Breast epithelium (tissue), 4 donors: ENCODE results near the gene DHH. TPM values are rescaled to one million over a fixed set of nuclear protein-coding genes. Genes with fewer than 3 reads are reported as not detected.
A peak's percentile ranks its signal among the peaks of the same experiment; 100 is the strongest.
"Not testable (repeated sequence)": the region's sequence is repeated elsewhere in the genome, so short reads cannot be mapped to it uniquely, and the experiment has no call there.

Experiments
- DNase-seq, 2 donors: peaks; one replicate each; pipeline ENCODE4 v3.0.0-alpha.2; 2019; ENCODE audit warnings: low spot score in 2 of 2
- H3K27ac ChIP-seq, 2 donors: fragments of 200-600 bp; sonication (generic) in 1 of 2; one replicate each; pipeline ENCODE4 v1.5.1; 2016 to 2019; ENCODE audit warnings: mild to moderate bottlenecking in 1 of 2
- H3K27me3 ChIP-seq, 2 donors: fragments of 200-600 bp; sonication (generic) in 1 of 2; one replicate each; pipeline versions ENCODE4 v1.5.1 to v1.6.0; 2017 to 2019; ENCODE audit warnings: control low read depth in 1 of 2, mild to moderate bottlenecking in 1 of 2
- H3K36me3 ChIP-seq: fragments of 200-600 bp; one replicate; pipeline ENCODE4 v1.5.1; 2019
- H3K4me1 ChIP-seq, 2 donors: fragments of 200-600 bp; sonication (generic); one replicate each; pipeline ENCODE4 v1.5.1; 2016 to 2019; ENCODE audit warnings: control low read depth in 1 of 2
- H3K4me3 ChIP-seq, 3 donors: fragments of 200-600 bp; sonication (generic); 1 replicate in 2 of 3; 2 replicates in 1 of 3; pipeline ENCODE4 v1.5.1; 2016 to 2019; ENCODE audit warnings: mild to moderate bottlenecking in 3 of 3, moderate library complexity in 2 of 3
- H3K9me3 ChIP-seq, 2 donors: fragments of 200-600 bp; sonication (generic) in 1 of 2; one replicate each; pipeline ENCODE4 v1.5.1; 2016 to 2019; ENCODE audit warnings: control low read depth in 1 of 2
- CTCF ChIP-seq, 3 donors: fragments of 450-650 bp; IDR thresholded peaks; one replicate each; pipeline ENCODE4 v1.5.1; 2016 to 2017; ENCODE audit warnings: antibody characterized with exemption in 3 of 3, mild to moderate bottlenecking in 3 of 3, moderate library complexity in 3 of 3
- POLR2A ChIP-seq: fragments of 450-650 bp; IDR thresholded peaks from one replicate; pipeline ENCODE4 v1.6.1; 2016; ENCODE audit warnings: antibody characterized with exemption, mild to moderate bottlenecking, moderate library complexity
- POLR2AphosphoS5 ChIP-seq, 3 donors: sonication (generic); formaldehyde crosslinking; IDR thresholded peaks; one replicate each; pipeline ENCODE4 v1.6.1; 2017; ENCODE audit warnings: antibody characterized with exemption in 3 of 3
- intact Hi-C: fragments of 100-400 bp; cut with DNase I; formaldehyde crosslinking; loops from one replicate; pipeline ENCODE4 v1.15.1; 2023; ENCODE audit warnings: low total_unique reads
- total RNA-seq, 3 donors: library from RNA; depleted of rRNA; stranded (reverse); fragments of >200 nt; gene quantifications; one replicate each; pipeline ENCODE4 v1.1.0, GENCODE V29; 2016

DHH gene
- total RNA-seq, 3 donors from 2014 or later, result 0.29 to 1.6 (median 1.4) TPM

- no peak for DNase-seq
- intact Hi-C loops, result no loop called here
- TF ChIP-seq CTCF (IDR thresholded peaks at IDR 0.05), result no peak
- TF ChIP-seq POLR2AphosphoS5 (IDR thresholded peaks at IDR 0.05), result no peak
- no peak for TF ChIP-seq POLR2A
These were observed 23.6 kb downstream of the DHH start for GRCh38 chr12:49070971-49071370.

GRCh38 chr12:49069507-49070346 is 24.9 kb downstream of the DHH start, which contains the start of gene RHEBL1:
TSS of gene RHEBL1 (minus strand) at chr12:49069979. CDS start at chr12:49069785, 194 bp downstream.
- TF ChIP-seq POLR2AphosphoS5 (IDR thresholded peaks at IDR 0.05) (peak in 2 of 3 donors; percentile 39 to 52), CTCF (IDR thresholded peaks at IDR 0.05) (no peak), POLR2A (no peak)
- intact Hi-C loops, result no loop called here
- peak within 1 kb of the TSS; percentile 21 to 77 for H3K27ac ChIP-seq
- H3K4me1 ChIP-seq, result peaks cover 0 to 6% of the 10 kb centered on the region in 2 donors
- peak; percentile 97 for DNase-seq
- no peaks in the 10 kb centered on the region for H3K27me3 ChIP-seq
- H3K9me3 ChIP-seq, result no peaks in the 10 kb centered on the region
- no peaks in the 10 kb centered on the region for H3K36me3 ChIP-seq
- peak within 1 kb of the TSS; percentile 56 to 81 (median 67) for H3K4me3 ChIP-seq

More at GRCh38 chr12:49070971-49071370, 23.6 kb downstream of the DHH start:
- Histone ChIP-seq H3K4me3 (no peak overlapping the region), H3K27ac (no peak overlapping the region), H3K4me1 (peaks cover 0 to 6% of the 10 kb centered on the region in 2 donors), H3K9me3 (no peaks in the 10 kb centered on the region), H3K36me3 (no peaks in the 10 kb centered on the region), H3K27me3 (no peaks in the 10 kb centered on the region)

- no peak for TF ChIP-seq CTCF (IDR thresholded peaks at IDR 0.05)
- no peak for TF ChIP-seq POLR2A
- TF ChIP-seq POLR2AphosphoS5 (IDR thresholded peaks at IDR 0.05), result no peak
- Histone ChIP-seq H3K36me3 (no peaks in the 10 kb centered on the region), H3K9me3 (no peaks in the 10 kb centered on the region), H3K27me3 (no peaks in the 10 kb centered on the region), H3K4me1 (peaks cover 0 to 6% of the 10 kb centered on the region in 2 donors), H3K4me3 (peak overlapping the region; percentile 56 to 81 (median 67)), H3K27ac (peak overlapping the region; percentile 21 to 77)
- intact Hi-C loops, result no loop called here
- no peak for DNase-seq
These were observed 25.6 kb downstream of the DHH start for GRCh38 chr12:49068879-49069506.

GRCh38 chr12:49066120-49066519 is 28.5 kb downstream of the DHH start:
- no peaks in the 10 kb centered on the region for H3K27me3 ChIP-seq
- intact Hi-C loops, result no loop called here
- TF ChIP-seq POLR2A (no peak), CTCF (IDR thresholded peaks at IDR 0.05) (no peak), POLR2AphosphoS5 (IDR thresholded peaks at IDR 0.05) (no peak)
- DNase-seq, result no peak
- no peak overlapping the region for H3K4me3 ChIP-seq
- peaks cover 0 to 6% of the 10 kb centered on the region in 2 donors for H3K4me1 ChIP-seq
- no peaks in the 10 kb centered on the region for H3K36me3 ChIP-seq
- H3K9me3 ChIP-seq, result no peaks in the 10 kb centered on the region
- no peak overlapping the region for H3K27ac ChIP-seq

GRCh38 chr12:49064767-49065152 is 29.8 kb downstream of the DHH start:
- no peaks in the 10 kb centered on the region for H3K27me3 ChIP-seq
- no peaks in the 10 kb centered on the region for H3K4me1 ChIP-seq
- no peaks in the 10 kb centered on the region for H3K9me3 ChIP-seq
- no peak overlapping the region for H3K4me3 ChIP-seq
- DNase-seq, result no peak
- TF ChIP-seq CTCF (IDR thresholded peaks at IDR 0.05) (no peak), POLR2A (no peak), POLR2AphosphoS5 (IDR thresholded peaks at IDR 0.05) (no peak)
- intact Hi-C loops, result no loop called here
- no peak overlapping the region for H3K27ac ChIP-seq
- H3K36me3 ChIP-seq, result no peaks in the 10 kb centered on the region

GRCh38 chr12:49061916-49062315 is 32.7 kb downstream of the DHH start:
- H3K4me1 ChIP-seq, result peaks cover 8 to 14% of the 10 kb centered on the region in 2 donors
- H3K27ac ChIP-seq, H3K9me3 ChIP-seq, H3K36me3 ChIP-seq, DNase-seq, intact Hi-C loops, H3K4me3 ChIP-seq, H3K27me3 ChIP-seq: not testable (repeated sequence)
